GM23338 (cell line): ENCODE data around the gene SLC24A1. TPM values are rescaled to one million over a fixed set of nuclear protein-coding genes. Genes with fewer than 3 reads are reported as not detected.

Source experiments
- ATAC-seq: fragments of 200-7000 bp; cut with Tn5 transposase; 3 replicates; pipeline ENCODE4 v1.9.1; 2020
- DNase-seq: peaks from one replicate; pipeline ENCODE4 v3.0.0-alpha.2; 2015; ENCODE audit warnings: low spot score
- H2AFZ ChIP-seq: fragments of 200-600 bp; sonication (generic); 2 replicates; pipeline ENCODE4 v1.8.0; 2016; ENCODE audit warnings: antibody characterized with exemption, mild to moderate bottlenecking, moderate library complexity
- H3F3A ChIP-seq: fragments of 200-600 bp; sonication (generic); replicated peaks from 2 replicates; pipeline ENCODE4 v1.8.0; 2017; ENCODE audit warnings: antibody characterized with exemption, mixed run types, low read depth
- H3K27ac ChIP-seq: fragments of 200-600 bp; sonication (generic); 2 replicates; pipeline ENCODE4 v1.6.1; 2016; ENCODE audit warnings: low read depth
- H3K27me3 ChIP-seq: fragments of 200-600 bp; sonication (generic); 2 replicates; pipeline ENCODE4 v1.8.0; 2016; ENCODE audit warnings: mild to moderate bottlenecking, mixed run types, moderate library complexity; ENCODE audit not compliant: insufficient read depth
- H3K36me3 ChIP-seq: fragments of 200-600 bp; sonication (generic); 2 replicates; pipeline ENCODE4 v1.8.0; 2016; ENCODE audit warnings: mild to moderate bottlenecking; ENCODE audit not compliant: insufficient read depth
- H3K4me1 ChIP-seq: fragments of 200-600 bp; sonication (generic); 2 replicates; pipeline ENCODE4 v1.8.0; 2016; ENCODE audit warnings: mild to moderate bottlenecking, moderate library complexity; ENCODE audit not compliant: insufficient read depth
- H3K4me2 ChIP-seq: fragments of 200-600 bp; sonication (generic); 2 replicates; pipeline ENCODE4 v1.7.1; 2017; ENCODE audit warnings: mixed run types
- H3K4me3 ChIP-seq: fragments of 200-600 bp; sonication (generic); 2 replicates; pipeline ENCODE4 v1.6.1; 2016; ENCODE audit warnings: mixed run types
- H3K79me2 ChIP-seq: fragments of 200-600 bp; sonication (generic); replicated peaks from 2 replicates; pipeline ENCODE4 v1.8.0; 2017; ENCODE audit warnings: mild to moderate bottlenecking; ENCODE audit not compliant: insufficient read depth
- H3K9me2 ChIP-seq: fragments of 200-600 bp; sonication (generic); 2 replicates; pipeline ENCODE4 v1.8.0; 2017; ENCODE audit not compliant: insufficient read depth
- H4K20me1 ChIP-seq: fragments of 200-600 bp; sonication (generic); replicated peaks from 2 replicates; pipeline ENCODE4 v1.8.0; 2017; ENCODE audit warnings: mild to moderate bottlenecking; ENCODE audit not compliant: insufficient read depth
- H3K27ac Mint-ChIP-seq: 2 replicates; pipeline ENCODE4 v1.8.0; 2020; ENCODE audit warnings: inconsistent platforms, mild to moderate bottlenecking, moderate library complexity, mixed read lengths
- H3K27me3 Mint-ChIP-seq: 3 replicates; pipeline ENCODE4 v1.8.0; 2022; ENCODE audit warnings: low read depth, mild to moderate bottlenecking, moderate library complexity, mixed read lengths, inconsistent platforms; ENCODE audit not compliant: insufficient read depth, poor library complexity
- H3K36me3 Mint-ChIP-seq: 3 replicates; pipeline ENCODE4 v1.8.0; 2021; ENCODE audit warnings: low read depth, mild to moderate bottlenecking, inconsistent platforms, moderate library complexity, mixed read lengths
- H3K4me1 Mint-ChIP-seq: 3 replicates; pipeline ENCODE4 v1.8.0; 2020; ENCODE audit warnings: mild to moderate bottlenecking, inconsistent platforms, mixed read lengths
- H3K4me3 Mint-ChIP-seq: 3 replicates; pipeline ENCODE4 v1.8.0; 2021; ENCODE audit warnings: moderate library complexity, mild to moderate bottlenecking, inconsistent platforms, mixed read lengths
- H3K9me3 Mint-ChIP-seq: 3 replicates; pipeline ENCODE4 v1.8.0; 2020; ENCODE audit warnings: moderate library complexity, mild to moderate bottlenecking, inconsistent platforms, mixed read lengths
- CREB1 ChIP-seq: fragments of 250-450 bp; sonication (Bioruptor Pico); IDR thresholded peaks from 2 replicates; pipeline ENCODE4 v1.5.0; 2020; ENCODE audit warnings: low read depth, mild to moderate bottlenecking, moderate library complexity
- CTCF ChIP-seq, 2 experiments: fragments of 200-600 bp in 1 of 2; sonication (generic) in 1 of 2; conservative IDR thresholded peaks; 2 replicates each; pipeline versions ENCODE4 v1.5.1 to v1.6.1; 2016 to 2017; ENCODE audit warnings: antibody characterized with exemption in 2 of 2, low read depth in 2 of 2, mild to moderate bottlenecking in 2 of 2, moderate library complexity in 1 of 2
- EZH2 ChIP-seq: fragments of 200-600 bp; sonication (generic); IDR thresholded peaks from one replicate; pipeline ENCODE4 v1.8.0; 2017; ENCODE audit warnings: antibody characterized with exemption, mild to moderate bottlenecking, low read depth; ENCODE audit not compliant: unreplicated experiment
- EZH2phosphoT487 ChIP-seq: fragments of 200-600 bp; sonication (generic); IDR thresholded peaks from one replicate; pipeline ENCODE4 v1.8.1; 2018; ENCODE audit warnings: antibody characterized with exemption; ENCODE audit not compliant: unreplicated experiment
- JUNB ChIP-seq: IDR thresholded peaks from one replicate; pipeline ENCODE4 v1.6.1; 2016; ENCODE audit warnings: antibody characterized with exemption; ENCODE audit not compliant: unreplicated experiment
- NANOG ChIP-seq: IDR thresholded peaks from 2 replicates; pipeline ENCODE4 v1.6.1; 2016; ENCODE audit warnings: antibody characterized with exemption, borderline replicate concordance
- POLR2AphosphoS5 ChIP-seq: IDR thresholded peaks from 2 replicates; pipeline ENCODE4 v1.6.1; 2016; ENCODE audit warnings: antibody characterized with exemption, low read depth
- STAT1 ChIP-seq: IDR thresholded peaks from one replicate; pipeline ENCODE4 v1.6.1; 2016; ENCODE audit warnings: antibody characterized with exemption; ENCODE audit not compliant: unreplicated experiment
- ZNF114 ChIP-seq: fragments of 250-450 bp; sonication (Bioruptor Pico); IDR thresholded peaks from 2 replicates; pipeline ENCODE4 v1.5.0; 2020; ENCODE audit warnings: mild to moderate bottlenecking, moderate library complexity
- ZNF331 ChIP-seq: fragments of 250-450 bp; sonication (Bioruptor Pico); IDR thresholded peaks from 2 replicates; pipeline ENCODE4 v1.5.0; 2020; ENCODE audit warnings: low read depth, mild to moderate bottlenecking, moderate library complexity
- polyA plus RNA-seq: library from polyadenylated mRNA; unstranded; fragments of >200 nt; fragmentation: Nextera tagmentation; extraction: Ambion mirVana; gene quantifications from 2 replicates; pipeline ENCODE4 v1.2.1, GENCODE V29; 2016
- total RNA-seq: library from RNA; depleted of rRNA; stranded (reverse); fragments of >200 nt; shearing (Covaris generic); gene quantifications from 2 replicates; pipeline ENCODE4 v1.2.3, GENCODE V29; 2014
- TF ChIP-seq, protein P1 (sequence below): IDR thresholded peaks from 2 replicates; pipeline ENCODE4 v1.6.1; 2016; ENCODE audit warnings: antibody characterized with exemption
- TF ChIP-seq, protein P2 (sequence below): IDR thresholded peaks from one replicate; pipeline ENCODE4 v1.6.1; 2018; ENCODE audit warnings: antibody characterized with exemption; ENCODE audit not compliant: unreplicated experiment
- TF ChIP-seq, protein P3 (sequence below): fragments of 250-450 bp; sonication (Bioruptor Pico); IDR thresholded peaks from 2 replicates; pipeline ENCODE4 v1.5.0; 2020; ENCODE audit warnings: mild to moderate bottlenecking, moderate library complexity

Gene SLC24A1
- total and polyA plus RNA-seq, 2 experiments from 2014 or later: 1.6 to 4.5 TPM

- TF ChIP-seq EZH2: no peak
- TF ChIP-seq, protein P1, sequence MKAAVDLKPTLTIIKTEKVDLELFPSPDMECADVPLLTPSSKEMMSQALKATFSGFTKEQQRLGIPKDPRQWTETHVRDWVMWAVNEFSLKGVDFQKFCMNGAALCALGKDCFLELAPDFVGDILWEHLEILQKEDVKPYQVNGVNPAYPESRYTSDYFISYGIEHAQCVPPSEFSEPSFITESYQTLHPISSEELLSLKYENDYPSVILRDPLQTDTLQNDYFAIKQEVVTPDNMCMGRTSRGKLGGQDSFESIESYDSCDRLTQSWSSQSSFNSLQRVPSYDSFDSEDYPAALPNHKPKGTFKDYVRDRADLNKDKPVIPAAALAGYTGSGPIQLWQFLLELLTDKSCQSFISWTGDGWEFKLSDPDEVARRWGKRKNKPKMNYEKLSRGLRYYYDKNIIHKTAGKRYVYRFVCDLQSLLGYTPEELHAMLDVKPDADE: no peak
- TF ChIP-seq EZH2phosphoT487: no peak
- TF ChIP-seq CTCF (conservative IDR thresholded peaks at IDR 0.05; ENCODE audit: low read depth in 2 of 2): no peak
- no peak for TF ChIP-seq POLR2AphosphoS5
- TF ChIP-seq ZNF114: no peak
- TF ChIP-seq, protein P2, sequence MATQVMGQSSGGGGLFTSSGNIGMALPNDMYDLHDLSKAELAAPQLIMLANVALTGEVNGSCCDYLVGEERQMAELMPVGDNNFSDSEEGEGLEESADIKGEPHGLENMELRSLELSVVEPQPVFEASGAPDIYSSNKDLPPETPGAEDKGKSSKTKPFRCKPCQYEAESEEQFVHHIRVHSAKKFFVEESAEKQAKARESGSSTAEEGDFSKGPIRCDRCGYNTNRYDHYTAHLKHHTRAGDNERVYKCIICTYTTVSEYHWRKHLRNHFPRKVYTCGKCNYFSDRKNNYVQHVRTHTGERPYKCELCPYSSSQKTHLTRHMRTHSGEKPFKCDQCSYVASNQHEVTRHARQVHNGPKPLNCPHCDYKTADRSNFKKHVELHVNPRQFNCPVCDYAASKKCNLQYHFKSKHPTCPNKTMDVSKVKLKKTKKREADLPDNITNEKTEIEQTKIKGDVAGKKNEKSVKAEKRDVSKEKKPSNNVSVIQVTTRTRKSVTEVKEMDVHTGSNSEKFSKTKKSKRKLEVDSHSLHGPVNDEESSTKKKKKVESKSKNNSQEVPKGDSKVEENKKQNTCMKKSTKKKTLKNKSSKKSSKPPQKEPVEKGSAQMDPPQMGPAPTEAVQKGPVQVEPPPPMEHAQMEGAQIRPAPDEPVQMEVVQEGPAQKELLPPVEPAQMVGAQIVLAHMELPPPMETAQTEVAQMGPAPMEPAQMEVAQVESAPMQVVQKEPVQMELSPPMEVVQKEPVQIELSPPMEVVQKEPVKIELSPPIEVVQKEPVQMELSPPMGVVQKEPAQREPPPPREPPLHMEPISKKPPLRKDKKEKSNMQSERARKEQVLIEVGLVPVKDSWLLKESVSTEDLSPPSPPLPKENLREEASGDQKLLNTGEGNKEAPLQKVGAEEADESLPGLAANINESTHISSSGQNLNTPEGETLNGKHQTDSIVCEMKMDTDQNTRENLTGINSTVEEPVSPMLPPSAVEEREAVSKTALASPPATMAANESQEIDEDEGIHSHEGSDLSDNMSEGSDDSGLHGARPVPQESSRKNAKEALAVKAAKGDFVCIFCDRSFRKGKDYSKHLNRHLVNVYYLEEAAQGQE: no peak
- TF ChIP-seq ZNF331: no peak
- TF ChIP-seq, protein P3, sequence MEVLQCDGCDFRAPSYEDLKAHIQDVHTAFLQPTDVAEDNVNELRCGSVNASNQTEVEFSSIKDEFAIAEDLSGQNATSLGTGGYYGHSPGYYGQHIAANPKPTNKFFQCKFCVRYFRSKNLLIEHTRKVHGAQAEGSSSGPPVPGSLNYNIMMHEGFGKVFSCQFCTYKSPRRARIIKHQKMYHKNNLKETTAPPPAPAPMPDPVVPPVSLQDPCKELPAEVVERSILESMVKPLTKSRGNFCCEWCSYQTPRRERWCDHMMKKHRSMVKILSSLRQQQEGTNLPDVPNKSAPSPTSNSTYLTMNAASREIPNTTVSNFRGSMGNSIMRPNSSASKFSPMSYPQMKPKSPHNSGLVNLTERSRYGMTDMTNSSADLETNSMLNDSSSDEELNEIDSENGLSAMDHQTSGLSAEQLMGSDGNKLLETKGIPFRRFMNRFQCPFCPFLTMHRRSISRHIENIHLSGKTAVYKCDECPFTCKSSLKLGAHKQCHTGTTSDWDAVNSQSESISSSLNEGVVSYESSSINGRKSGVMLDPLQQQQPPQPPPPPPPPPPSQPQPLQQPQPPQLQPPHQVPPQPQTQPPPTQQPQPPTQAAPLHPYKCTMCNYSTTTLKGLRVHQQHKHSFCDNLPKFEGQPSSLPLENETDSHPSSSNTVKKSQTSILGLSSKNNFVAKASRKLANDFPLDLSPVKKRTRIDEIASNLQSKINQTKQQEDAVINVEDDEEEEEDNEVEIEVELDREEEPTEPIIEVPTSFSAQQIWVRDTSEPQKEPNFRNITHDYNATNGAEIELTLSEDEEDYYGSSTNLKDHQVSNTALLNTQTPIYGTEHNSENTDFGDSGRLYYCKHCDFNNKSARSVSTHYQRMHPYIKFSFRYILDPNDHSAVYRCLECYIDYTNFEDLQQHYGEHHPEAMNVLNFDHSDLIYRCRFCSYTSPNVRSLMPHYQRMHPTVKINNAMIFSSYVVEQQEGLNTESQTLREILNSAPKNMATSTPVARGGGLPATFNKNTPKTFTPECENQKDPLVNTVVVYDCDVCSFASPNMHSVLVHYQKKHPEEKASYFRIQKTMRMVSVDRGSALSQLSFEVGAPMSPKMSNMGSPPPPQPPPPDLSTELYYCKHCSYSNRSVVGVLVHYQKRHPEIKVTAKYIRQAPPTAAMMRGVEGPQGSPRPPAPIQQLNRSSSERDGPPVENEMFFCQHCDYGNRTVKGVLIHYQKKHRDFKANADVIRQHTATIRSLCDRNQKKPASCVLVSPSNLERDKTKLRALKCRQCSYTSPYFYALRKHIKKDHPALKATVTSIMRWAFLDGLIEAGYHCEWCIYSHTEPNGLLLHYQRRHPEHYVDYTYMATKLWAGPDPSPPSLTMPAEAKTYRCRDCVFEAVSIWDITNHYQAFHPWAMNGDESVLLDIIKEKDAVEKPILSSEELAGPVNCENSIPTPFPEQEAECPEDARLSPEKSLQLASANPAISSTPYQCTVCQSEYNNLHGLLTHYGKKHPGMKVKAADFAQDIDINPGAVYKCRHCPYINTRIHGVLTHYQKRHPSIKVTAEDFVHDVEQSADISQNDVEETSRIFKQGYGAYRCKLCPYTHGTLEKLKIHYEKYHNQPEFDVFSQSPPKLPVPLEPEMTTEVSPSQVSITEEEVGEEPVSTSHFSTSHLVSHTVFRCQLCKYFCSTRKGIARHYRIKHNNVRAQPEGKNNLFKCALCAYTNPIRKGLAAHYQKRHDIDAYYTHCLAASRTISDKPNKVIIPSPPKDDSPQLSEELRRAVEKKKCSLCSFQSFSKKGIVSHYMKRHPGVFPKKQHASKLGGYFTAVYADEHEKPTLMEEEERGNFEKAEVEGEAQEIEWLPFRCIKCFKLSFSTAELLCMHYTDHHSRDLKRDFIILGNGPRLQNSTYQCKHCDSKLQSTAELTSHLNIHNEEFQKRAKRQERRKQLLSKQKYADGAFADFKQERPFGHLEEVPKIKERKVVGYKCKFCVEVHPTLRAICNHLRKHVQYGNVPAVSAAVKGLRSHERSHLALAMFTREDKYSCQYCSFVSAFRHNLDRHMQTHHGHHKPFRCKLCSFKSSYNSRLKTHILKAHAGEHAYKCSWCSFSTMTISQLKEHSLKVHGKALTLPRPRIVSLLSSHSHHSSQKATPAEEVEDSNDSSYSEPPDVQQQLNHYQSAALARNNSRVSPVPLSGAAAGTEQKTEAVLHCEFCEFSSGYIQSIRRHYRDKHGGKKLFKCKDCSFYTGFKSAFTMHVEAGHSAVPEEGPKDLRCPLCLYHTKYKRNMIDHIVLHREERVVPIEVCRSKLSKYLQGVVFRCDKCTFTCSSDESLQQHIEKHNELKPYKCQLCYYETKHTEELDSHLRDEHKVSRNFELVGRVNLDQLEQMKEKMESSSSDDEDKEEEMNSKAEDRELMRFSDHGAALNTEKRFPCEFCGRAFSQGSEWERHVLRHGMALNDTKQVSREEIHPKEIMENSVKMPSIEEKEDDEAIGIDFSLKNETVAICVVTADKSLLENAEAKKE (CRISPR knock-in tag): no peak
- no peak for TF ChIP-seq STAT1
- TF ChIP-seq CREB1 (CRISPR knock-in tag): no peak
- no peak for TF ChIP-seq JUNB
- no peak for TF ChIP-seq NANOG
These were observed 73.3 kb downstream of the SLC24A1 start for GRCh38 chr15:65695081-65695480.

More at GRCh38 chr15:65695081-65695480, 73.3 kb downstream of the SLC24A1 start:
- Mint-ChIP-seq H3K4me1 (no peaks in the 10 kb centered on the region), H3K36me3 (no peaks in the 10 kb centered on the region), H3K27me3 (no peaks in the 10 kb centered on the region), H3K27ac (no peak overlapping the region), H3K4me3 (no peak overlapping the region), H3K9me3 (no peaks in the 10 kb centered on the region)
- Histone ChIP-seq H3K27ac (no peak overlapping the region), H2AFZ (no peak overlapping the region), H3K4me2 (no peak overlapping the region), H3K4me3 (no peak overlapping the region), H3K9me2 (no peaks in the 10 kb centered on the region), H3K27me3 (no peaks in the 10 kb centered on the region), H4K20me1 (no peaks in the 10 kb centered on the region; the same call in 1 of the 2 replicates), H3K4me1 (no peaks in the 10 kb centered on the region), H3K79me2 (no peaks in the 10 kb centered on the region), H3K36me3 (no peaks in the 10 kb centered on the region), H3F3A (no peaks in the 10 kb centered on the region)
- no peak for ATAC-seq
- no peak for DNase-seq
